SK-N-SH (cell line): ENCODE data around the gene ATP7B. TPM values are rescaled to one million over a fixed set of nuclear protein-coding genes. Genes with fewer than 3 reads are reported as not detected.

Source experiments
- CTCF ChIA-PET: fragments of 300-600, 350-600 bp; formaldehyde crosslinking; extraction: SDS; loops from one replicate; lab custom pipeline; 2021; lab: Yijun Ruan, JAX
- POLR2A ChIA-PET: fragments of 350-600 bp; sonication (Branson Sonifier 250); formaldehyde crosslinking; extraction: SDS; loops from one replicate; lab custom pipeline; 2020; ENCODE audit warnings: antibody characterized with exemption, inconsistent platforms; lab: Yijun Ruan, JAX
- DNase-seq: peaks from one replicate; pipeline ENCODE4 v3.0.0; 2012
- H2AFZ ChIP-seq: fragments of 200-600 bp; sonication (generic); 2 replicates; pipeline ENCODE4 v1.8.1; 2016; ENCODE audit warnings: antibody characterized with exemption, mild to moderate bottlenecking, low read depth
- H3F3A ChIP-seq: fragments of 200-600 bp; sonication (generic); replicated peaks from 2 replicates; pipeline ENCODE3; 2016; ENCODE audit warnings: antibody characterized with exemption, mild to moderate bottlenecking; ENCODE audit not compliant: insufficient read depth
- H3K27ac ChIP-seq, 2 experiments: fragments of 200-500 bp in 1 of 2; fragments of 200-600 bp in 1 of 2; sonication (Bioruptor generic) in 1 of 2; sonication (generic), shearing (Covaris generic) in 1 of 2; 2 replicates each; pipeline versions ENCODE4 v1.5.1 to v1.6.1; 2014 to 2016; ENCODE audit warnings: low read depth in 2 of 2, inconsistent platforms in 1 of 2, low read length in 1 of 2, mild to moderate bottlenecking in 1 of 2, mixed read lengths in 1 of 2
- H3K27me3 ChIP-seq: fragments of 200-600 bp; sonication (generic), shearing (Covaris generic); 2 replicates; pipeline ENCODE4 v1.6.1; 2016; ENCODE audit warnings: mixed run types; ENCODE audit not compliant: insufficient read depth
- H3K36me3 ChIP-seq, 2 experiments: fragments of 200-500 bp in 1 of 2; fragments of 200-600 bp in 1 of 2; sonication (Bioruptor generic) in 1 of 2; sonication (generic) in 1 of 2; replicated peaks in 1 of 2; 2 replicates each; pipeline versions ENCODE3 to v1.5.1; 2014 to 2016; ENCODE audit warnings: low read length in 1 of 2, mild to moderate bottlenecking in 1 of 2; ENCODE audit not compliant: insufficient read depth in 2 of 2, control insufficient read depth in 1 of 2
- H3K4me1 ChIP-seq, 2 experiments: fragments of 200-500 bp in 1 of 2; fragments of 200-600 bp in 1 of 2; sonication (Bioruptor generic) in 1 of 2; sonication (generic), shearing (Covaris generic) in 1 of 2; 2 replicates each; pipeline versions ENCODE4 v1.5.1 to v1.6.1; 2014 to 2016; ENCODE audit warnings: low read depth in 1 of 2, low read length in 1 of 2, mixed run types in 1 of 2; ENCODE audit not compliant: insufficient read depth in 2 of 2, control insufficient read depth in 1 of 2
- H3K4me2 ChIP-seq: fragments of 200-600 bp; sonication (generic), shearing (Covaris generic); 2 replicates; pipeline ENCODE4 v1.6.1; 2017; ENCODE audit warnings: mixed run types
- H3K4me3 ChIP-seq, 2 experiments: fragments of 200-500 bp in 1 of 2; fragments of 200-600 bp in 1 of 2; sonication (Bioruptor generic) in 1 of 2; sonication (generic), shearing (Covaris generic) in 1 of 2; 2 replicates each; pipeline versions ENCODE4 v1.5.1 to v1.8.1; 2014 to 2016; ENCODE audit warnings: low read depth in 2 of 2, inconsistent platforms in 1 of 2, low read length in 1 of 2, mild to moderate bottlenecking in 1 of 2, mixed read lengths in 1 of 2, moderate library complexity in 1 of 2
- H3K79me2 ChIP-seq: fragments of 200-600 bp; sonication (generic); 2 replicates; pipeline ENCODE4 v1.8.1; 2017; ENCODE audit warnings: mild to moderate bottlenecking; ENCODE audit not compliant: insufficient read depth
- H3K9ac ChIP-seq: fragments of 200-600 bp; sonication (generic); 2 replicates; pipeline ENCODE4 v1.6.1; 2017; ENCODE audit warnings: mixed run types
- H3K9me2 ChIP-seq: fragments of 200-600 bp; sonication (generic); 2 replicates; pipeline ENCODE4 v1.6.1; 2017; ENCODE audit warnings: mixed run types
- H3K9me3 ChIP-seq: fragments of 200-600 bp; sonication (generic); 2 replicates; pipeline ENCODE4 v1.6.1; 2017; ENCODE audit warnings: mixed run types, mild to moderate bottlenecking, moderate library complexity
- H4K20me1 ChIP-seq: fragments of 200-600 bp; sonication (generic); 2 replicates; pipeline ENCODE4 v1.6.1; 2017; ENCODE audit warnings: mild to moderate bottlenecking, mixed run types; ENCODE audit not compliant: insufficient read depth
- CHD2 ChIP-seq: fragments of 150-350 bp; IDR thresholded peaks from 2 replicates; pipeline ENCODE4 v1.6.1; 2018; ENCODE audit warnings: low read length; ENCODE audit not compliant: partially characterized antibody
- CTCF ChIP-seq: fragments of 200-600 bp; sonication (generic); IDR thresholded peaks from 2 replicates; pipeline ENCODE4 v1.6.1; 2017; ENCODE audit warnings: antibody characterized with exemption, mild to moderate bottlenecking, moderate library complexity
- ELF1 ChIP-seq: IDR thresholded peaks from 2 replicates; pipeline ENCODE4 v1.4.0; 2012
- EZH2phosphoT487 ChIP-seq: fragments of 200-600 bp; sonication (generic); IDR thresholded peaks from 2 replicates; pipeline ENCODE4 v1.6.1; 2017; ENCODE audit warnings: low read depth, mixed run types, mild to moderate bottlenecking, antibody characterized with exemption, moderate library complexity, borderline replicate concordance
- FOXJ3 ChIP-seq: sonication (generic); formaldehyde crosslinking; IDR thresholded peaks from 2 replicates; pipeline ENCODE4 v1.5.1; 2020; ENCODE audit warnings: mild to moderate bottlenecking, missing genetic modification reagents
- IRF3 ChIP-seq: fragments of 150-350 bp; IDR thresholded peaks from 2 replicates; pipeline ENCODE4 v1.6.1; 2016; ENCODE audit warnings: mild to moderate bottlenecking, low read depth, low read length
- JUND ChIP-seq: IDR thresholded peaks from 2 replicates; pipeline ENCODE4 v1.4.0; 2012
- MAX ChIP-seq: IDR thresholded peaks from 2 replicates; pipeline ENCODE4 v1.4.0; 2012; ENCODE audit warnings: low read depth
- MEF2A ChIP-seq: IDR thresholded peaks from 2 replicates; pipeline ENCODE4 v1.4.0; 2012; ENCODE audit warnings: low read depth, borderline replicate concordance
- MXI1 ChIP-seq: IDR thresholded peaks from 2 replicates; pipeline ENCODE4 v1.6.1; 2012; ENCODE audit warnings: mild to moderate bottlenecking, low read depth, low read length, improper control_type of control experiment
- NRF1 ChIP-seq: IDR thresholded peaks from 2 replicates; pipeline ENCODE4 v1.6.1; 2012; ENCODE audit warnings: low read depth, mild to moderate bottlenecking, low read length
- POLR2AphosphoS5 ChIP-seq: IDR thresholded peaks from 2 replicates; pipeline ENCODE4 v1.6.1; 2012; ENCODE audit warnings: low read depth, low read length
- RAD21 ChIP-seq: IDR thresholded peaks from 2 replicates; pipeline ENCODE4 v1.6.1; 2012; ENCODE audit warnings: mild to moderate bottlenecking, low read length
- RCOR1 ChIP-seq: fragments of 150-350 bp; IDR thresholded peaks from 2 replicates; pipeline ENCODE4 v1.6.1; 2017; ENCODE audit warnings: antibody characterized with exemption, low read length
- REST ChIP-seq: IDR thresholded peaks from 2 replicates; pipeline ENCODE4 v1.6.1; 2012; ENCODE audit warnings: mild to moderate bottlenecking, low read depth, low read length, moderate library complexity
- RFX5 ChIP-seq: IDR thresholded peaks from 2 replicates; pipeline ENCODE4 v1.6.1; 2012; ENCODE audit warnings: mild to moderate bottlenecking, improper control_type of control experiment, low read length
- RXRA ChIP-seq: IDR thresholded peaks from 2 replicates; pipeline ENCODE4 v1.4.0; 2012; ENCODE audit warnings: low read depth, mild to moderate bottlenecking, borderline replicate concordance
- TCF12 ChIP-seq: IDR thresholded peaks from 2 replicates; pipeline ENCODE4 v1.4.0; 2012
- YY1 ChIP-seq: IDR thresholded peaks from 2 replicates; pipeline ENCODE4 v1.4.0; 2012; ENCODE audit warnings: low read depth, mild to moderate bottlenecking
- WGBS: methylation state at CpG from one replicate; pipeline ENCODE4 v1.1.6; 2017; ENCODE audit warnings: low lambda C conversion rate; 5-methylcytosine and 5-hydroxymethylcytosine counted together
- polyA plus RNA-seq, 3 experiments: library from polyadenylated mRNA; depleted of rRNA; stranded (reverse); fragments of >200 nt; gene quantifications; 2 replicates each; pipeline ENCODE4 v1.2.3, GENCODE V29; 2012

ATP7B gene
- polyA plus RNA-seq, 1 of the 3 experiments (the other 2 are of a cell fraction) = 4.4 TPM

GRCh38 chr13:52011632-52012511 is 622 bp upstream of the ATP7B start, which contains the start of gene ALG11 (continued):
- TF ChIP-seq JUND (no peak), MXI1 (peak; percentile 60; the same call in 1 of the 2 replicates), FOXJ3 (CRISPR knock-in tag) (no peak), RFX5 (no peak; the same call in 1 of the 2 replicates), CHD2 (peak; percentile 94), MAX (peak; percentile 33; the same call in 1 of the 2 replicates)

- H3K9me2 ChIP-seq = no peaks in the 10 kb centered on the region
- CTCF ChIA-PET = interaction anchor here (3.9 kb wide), 1 partner anchor 118 kb away, joined by 19 read pairs; the partner anchor contains the start of gene NEK5
- no peaks in the 10 kb centered on the region for H4K20me1 ChIP-seq
- POLR2A ChIA-PET = no interaction called here
- no peak for TF ChIP-seq RXRA
- TF ChIP-seq IRF3 = no peak
- TF ChIP-seq CTCF = no peak
- TF ChIP-seq MEF2A = no peak
- TF ChIP-seq POLR2AphosphoS5 = no peak
- no peak for TF ChIP-seq EZH2phosphoT487
- no peak for TF ChIP-seq CHD2
- no peak for TF ChIP-seq JUND
- TF ChIP-seq NRF1 = no peak
- TF ChIP-seq RAD21 = no peak
- no peak for TF ChIP-seq RCOR1
- no peak for TF ChIP-seq ELF1
- no peak for TF ChIP-seq YY1
- no peak for TF ChIP-seq TCF12
- no peak for TF ChIP-seq REST
- no peak for TF ChIP-seq MXI1
- no peak for DNase-seq
- peaks cover 35% of the 10 kb centered on the region for H3K79me2 ChIP-seq
- 74% methylated on average over 6 of the region's 6 CpGs for WGBS
- H3K27ac ChIP-seq = no peak overlapping the region
- H3K9me3 ChIP-seq = no peaks in the 10 kb centered on the region
- H3K4me3 ChIP-seq = no peak overlapping the region
- no peaks in the 10 kb centered on the region for H3K27me3 ChIP-seq
- H2AFZ ChIP-seq = no peak overlapping the region
- H3K9ac ChIP-seq = no peak overlapping the region
- H3F3A ChIP-seq = no peaks in the 10 kb centered on the region
- H3K4me2 ChIP-seq = 0 out of 2 replicates have a peak overlapping the region, but pooled peaks have one; percentile 98
- H3K4me1 ChIP-seq = peaks cover 7 to 12% of the 10 kb centered on the region in 2 experiments; a peak in 3 of 4 replicates
- H3K36me3 ChIP-seq = peaks cover 0 to 5% of the 10 kb centered on the region in 2 experiments
These were observed 1.3 kb downstream of the ATP7B start for GRCh38 chr13:52009946-52010345.
